Lung microvascular endothelial cell (primary cell): Measurements from ENCODE around the gene ATP6AP2. TPM values are rescaled to one million over a fixed set of nuclear protein-coding genes. Genes with fewer than 3 reads are reported as not detected.
A peak's percentile ranks its signal among the peaks of the same experiment; 100 is the strongest.
"Not testable (repeated sequence)": the region's sequence is repeated elsewhere in the genome, so short reads cannot be mapped to it uniquely, and the experiment has no call there.

Experiments
- DNase-seq, 2 donors: peaks; one replicate each; pipeline versions ENCODE4 v3.0.0 to v3.0.0-alpha.2; 2010; ENCODE audit warnings: low read depth in 2 of 2
- total RNA-seq: library from RNA; depleted of rRNA; stranded (reverse); fragments of >200 nt; gene quantifications from 2 replicates; pipeline ENCODE4 v1.2.1, GENCODE V29; 2014

ATP6AP2 gene
- total RNA-seq, result 78.7 and 94.2 TPM in 2 replicates

- peak; percentile 94 to 95 for DNase-seq
Measured at GRCh38 chrX:40580537-40581335, at the start of gene ATP6AP2. Gene ATP6AP2, plus strand, starts transcription at chrX:40580970. Its CDS starts 96 bp downstream, at chrX:40581066.

GRCh38 chrX:40531056-40531826, 49.5 kb upstream of the ATP6AP2 start:
- no peak for DNase-seq

- no peak for DNase-seq
Measured at GRCh38 chrX:40537310-40537709, 43.5 kb upstream of the ATP6AP2 start.

- DNase-seq, result no peak
Measured at GRCh38 chrX:40538406-40538805, 42.4 kb upstream of the ATP6AP2 start.

GRCh38 chrX:40539214-40540142, 41.3 kb upstream of the ATP6AP2 start:
- no peak for DNase-seq

- DNase-seq, result no peak
Measured at GRCh38 chrX:40542208-40542607, 38.6 kb upstream of the ATP6AP2 start.

GRCh38 chrX:40542972-40543371, 37.8 kb upstream of the ATP6AP2 start:
- DNase-seq, result no peak

- peak; percentile 63 to 65 for DNase-seq
Measured at GRCh38 chrX:40543661-40544328, 37.0 kb upstream of the ATP6AP2 start.

GRCh38 chrX:40544343-40545266, 36.2 kb upstream of the ATP6AP2 start:
- peak in 1 of 2 donors; percentile 5 for DNase-seq

GRCh38 chrX:40546870-40547269, 33.9 kb upstream of the ATP6AP2 start:
- DNase-seq, result no peak

- DNase-seq, result peak in 1 of 2 donors; percentile 9
Measured at GRCh38 chrX:40550066-40550465, 30.7 kb upstream of the ATP6AP2 start.

GRCh38 chrX:40552768-40553167, 28.0 kb upstream of the ATP6AP2 start:
- DNase-seq, result no peak

GRCh38 chrX:40558590-40558989, 22.2 kb upstream of the ATP6AP2 start:
- DNase-seq, result no peak

GRCh38 chrX:40563784-40564183, 17.0 kb upstream of the ATP6AP2 start:
- no peak for DNase-seq

- no peak for DNase-seq
Measured at GRCh38 chrX:40564447-40564846, 16.3 kb upstream of the ATP6AP2 start.

- no peak for DNase-seq
Measured at GRCh38 chrX:40570346-40571093, 10.2 kb upstream of the ATP6AP2 start.

GRCh38 chrX:40571164-40571563, 9.6 kb upstream of the ATP6AP2 start:
- DNase-seq, result not testable (repeated sequence)

- no peak for DNase-seq
Measured at GRCh38 chrX:40571600-40571999, 9.2 kb upstream of the ATP6AP2 start.

GRCh38 chrX:40573763-40574162, 7.0 kb upstream of the ATP6AP2 start:
- peak; percentile 29 to 39 for DNase-seq
